COR-L47 (cell line): ENCODE data around the gene DCUN1D1.
"Not testable (repeated sequence)": the region's sequence is repeated elsewhere in the genome, so short reads cannot be mapped to it uniquely, and the experiment has no call there.

ENCODE experiments used
- DNase-seq: peaks from one replicate; lab custom pipeline; 2025; lab: John Stamatoyannopoulos, UW

Gene DCUN1D1

DNA sequence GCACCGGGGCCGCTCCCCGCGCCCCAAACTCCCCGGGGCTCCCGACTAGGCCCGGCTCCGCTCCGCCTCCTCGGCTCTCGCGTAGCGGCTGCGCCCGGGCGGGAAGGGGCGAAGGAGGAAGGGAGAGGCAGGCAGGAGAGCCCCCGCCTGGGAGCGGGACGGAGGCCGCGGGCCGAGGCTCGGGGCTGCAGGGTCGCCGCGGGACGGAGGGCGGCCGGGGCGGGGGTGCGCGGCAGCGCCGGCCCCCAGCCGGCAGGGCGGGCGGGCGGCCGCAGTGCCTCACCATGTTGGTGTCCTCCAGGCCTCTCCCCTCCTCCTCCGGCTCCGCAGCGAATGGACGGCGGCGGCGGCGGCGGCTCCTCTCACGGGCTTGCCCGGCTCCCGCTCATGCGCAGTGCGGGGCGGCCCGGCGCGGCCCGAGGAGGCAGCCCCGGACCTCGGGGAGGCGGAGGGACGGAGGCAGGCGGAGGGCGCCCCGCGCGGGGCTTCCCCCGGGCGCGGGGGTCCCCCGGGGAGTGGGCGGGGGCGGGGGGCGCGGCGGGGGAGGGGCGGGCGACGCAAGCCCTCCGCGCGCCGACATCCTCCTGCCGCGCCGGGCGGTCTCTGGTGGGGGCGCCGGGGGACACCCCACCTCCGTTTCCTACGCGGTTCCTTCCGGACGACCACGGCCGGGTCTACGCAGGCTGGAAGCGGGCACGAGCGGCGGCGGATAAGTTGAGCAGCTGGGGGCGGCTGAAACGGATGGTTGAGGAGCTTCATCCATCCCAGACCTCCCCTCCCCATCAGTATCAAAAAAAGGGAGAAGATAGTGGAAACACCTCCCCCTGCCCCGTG, at the start of gene DCUN1D1:
Gene DCUN1D1, minus strand, starts transcription at position 335 of the 834 bp plus-strand sequence. Its CDS starts 49 bp downstream, at position 286.
- DNase-seq = peak; percentile 89

DNA sequence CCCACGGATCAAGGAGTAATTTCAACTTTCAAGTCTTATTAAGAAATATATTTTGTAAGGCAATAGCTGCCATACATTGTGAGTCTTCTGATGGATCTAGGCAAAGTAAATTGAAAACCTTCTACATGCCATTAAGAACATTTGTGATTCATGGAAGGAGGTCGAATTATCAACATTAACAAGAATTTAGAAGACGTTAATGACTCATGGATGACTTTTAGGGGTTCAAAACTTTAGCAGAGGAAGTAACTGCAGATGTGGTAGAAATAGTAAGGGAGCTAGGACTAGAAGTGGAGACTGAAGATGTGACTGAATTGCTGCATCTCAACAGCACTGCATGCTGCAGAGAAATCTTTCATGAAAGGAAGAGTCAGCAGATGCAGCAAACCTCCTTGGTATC, 48.1 kb upstream of the DCUN1D1 start:
- no peak for DNase-seq

DNA sequence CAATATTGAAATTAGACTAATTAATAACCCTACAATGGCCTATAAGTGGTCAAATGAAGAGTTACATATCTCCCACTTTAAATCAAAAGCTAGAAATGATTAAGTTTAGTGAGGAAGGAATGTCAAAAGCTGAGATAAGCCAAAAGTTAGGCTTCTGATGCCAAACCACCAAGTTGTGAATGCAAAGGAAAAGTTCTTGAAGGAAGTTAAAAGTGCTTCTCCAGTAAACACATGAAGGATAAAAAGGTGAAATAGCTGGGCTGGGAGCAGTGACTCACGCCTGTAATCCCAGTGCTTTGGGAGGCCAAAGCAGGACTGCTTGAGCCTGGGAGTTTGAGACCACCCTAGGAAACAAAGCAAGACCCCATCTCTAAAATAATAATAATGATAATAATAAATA, 46.9 kb upstream of the DCUN1D1 start:
- DNase-seq = no peak

DNA sequence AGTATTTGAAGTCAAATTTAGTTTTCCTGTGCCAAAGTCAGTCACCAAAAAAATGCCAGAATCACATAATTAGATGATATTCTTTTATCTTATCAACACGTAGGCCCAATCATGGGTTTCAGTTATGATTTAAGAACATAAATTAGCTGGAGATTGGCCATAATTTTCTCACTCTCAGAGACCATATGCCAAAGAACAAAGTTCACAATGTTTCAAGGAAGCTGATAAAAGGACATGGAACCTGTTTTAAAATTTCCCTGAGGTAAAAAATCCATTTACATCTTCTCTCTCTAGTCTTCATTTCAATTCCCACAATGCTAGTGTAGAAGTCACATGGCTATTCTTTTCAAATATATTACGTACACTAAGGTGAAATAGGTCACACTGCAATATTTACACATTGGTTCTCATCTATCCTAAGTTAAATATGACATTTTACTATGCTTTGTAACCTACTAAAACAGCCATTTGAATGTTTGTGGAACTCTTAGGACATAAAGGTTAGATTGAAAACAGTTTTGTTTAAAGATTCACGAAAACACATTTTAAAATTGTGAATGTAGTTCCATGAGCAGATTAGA, 42.7 kb upstream of the DCUN1D1 start:
- no peak for DNase-seq

DNA sequence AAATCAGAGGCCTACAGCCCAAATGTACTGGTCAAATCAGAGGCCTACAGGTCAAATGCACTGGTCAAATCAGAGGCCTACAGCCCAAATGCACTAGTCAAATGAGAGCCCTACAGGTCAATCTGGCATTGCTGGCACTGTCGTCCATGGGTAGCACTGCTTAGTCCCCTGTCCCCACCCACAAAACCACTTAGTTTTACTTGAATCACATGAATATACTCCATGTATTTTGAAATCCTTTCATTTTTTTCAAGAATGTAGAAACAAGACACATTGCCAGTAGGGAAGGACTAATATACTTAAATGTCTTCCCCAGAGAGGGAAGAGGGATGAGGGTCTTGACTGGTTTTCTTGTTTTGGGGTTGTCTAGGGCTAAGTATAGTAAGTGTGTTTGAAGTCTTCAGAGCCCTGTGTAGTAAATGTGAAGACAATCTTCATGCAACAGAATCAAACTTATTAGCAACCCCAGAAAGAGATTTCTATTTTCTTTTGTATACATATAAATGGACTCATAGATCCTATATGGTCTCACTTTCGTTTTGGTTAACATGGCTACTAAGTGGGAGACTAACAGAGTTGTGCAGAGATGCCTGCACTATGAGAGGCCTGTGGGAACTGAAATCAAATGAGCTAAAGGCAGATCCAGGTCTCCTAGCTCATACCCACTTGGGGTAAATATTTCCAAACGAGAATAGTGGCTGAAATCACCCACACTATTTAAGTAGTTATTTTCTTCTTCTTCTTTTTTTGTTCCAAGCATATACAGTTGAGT, 38.3 kb upstream of the DCUN1D1 start:
- no peak for DNase-seq

DNA sequence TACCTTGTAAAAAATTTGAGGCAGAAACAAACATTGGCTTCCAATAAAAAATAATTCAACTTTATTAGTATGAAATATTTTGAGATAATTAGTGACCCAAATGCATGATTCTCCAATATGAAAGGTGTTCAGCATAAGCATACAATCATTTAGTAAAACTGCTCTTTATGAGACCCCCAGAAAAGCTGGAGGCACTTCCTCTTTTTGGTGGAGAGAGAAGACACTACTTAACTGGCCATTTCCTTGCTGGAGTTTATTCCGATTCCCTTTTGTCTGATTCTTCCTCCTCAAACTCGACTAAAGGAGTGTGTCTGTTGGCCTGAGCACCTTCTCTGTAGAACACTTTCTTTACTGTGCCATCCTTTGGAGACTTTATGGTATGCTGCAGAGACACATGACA, 34.8 kb upstream of the DCUN1D1 start:
- no peak for DNase-seq

DNA sequence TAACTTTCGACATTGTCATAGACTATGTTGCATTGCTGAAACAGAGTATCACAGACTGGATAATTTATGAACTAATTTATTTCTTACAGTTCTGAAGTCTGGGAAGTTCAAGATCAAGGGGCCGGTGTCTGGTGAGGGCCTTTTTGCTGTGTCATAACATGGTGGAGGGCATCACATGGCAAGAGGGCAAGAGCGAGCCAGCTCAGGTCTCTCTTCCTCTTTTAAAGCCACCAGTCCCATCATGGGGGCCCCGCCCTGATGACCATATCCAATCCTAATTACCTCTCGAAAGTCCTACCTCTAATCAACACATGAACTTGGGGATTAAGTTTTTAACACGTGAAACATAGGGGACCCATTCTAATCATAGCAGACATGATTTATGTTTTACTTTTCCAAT, 33.5 kb upstream of the DCUN1D1 start:
- DNase-seq = no peak

DNA sequence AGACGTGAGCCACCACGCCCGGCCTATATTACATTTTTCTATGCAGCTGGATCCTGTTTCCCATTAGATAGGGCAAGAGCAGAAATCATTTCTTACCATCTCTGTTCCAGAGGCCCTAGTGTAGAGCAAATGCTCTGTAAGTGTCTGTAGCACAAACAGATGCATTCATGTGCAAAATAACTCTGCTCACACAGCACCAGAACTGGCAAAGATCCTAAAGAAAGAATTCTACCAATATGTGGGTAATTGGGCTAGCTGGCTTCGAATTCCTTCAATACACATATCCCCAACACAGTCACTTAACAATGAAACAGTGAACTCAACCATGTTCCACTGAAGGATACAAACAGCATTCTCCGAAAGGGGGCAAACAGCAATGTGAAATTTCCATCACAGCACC, 32.7 kb upstream of the DCUN1D1 start:
- no peak for DNase-seq

DNA sequence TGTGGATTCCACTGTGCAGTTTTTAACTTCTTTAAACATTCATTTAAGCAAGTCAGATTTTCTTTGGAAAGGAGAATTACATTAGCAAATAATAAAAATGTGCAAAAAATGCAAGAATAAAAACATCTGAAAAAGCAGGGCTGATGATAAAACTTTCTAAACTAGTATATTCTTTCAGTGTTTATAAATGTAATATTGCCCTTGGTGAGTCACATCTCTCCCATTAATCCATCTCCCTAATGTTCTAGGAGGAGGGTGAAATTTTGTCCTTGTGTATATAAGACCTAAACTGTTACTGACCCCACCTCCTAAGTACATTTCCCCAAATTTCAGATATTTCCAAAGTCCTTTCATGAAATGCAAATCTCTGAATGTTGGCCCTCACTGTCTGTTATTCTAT, 28.5 kb upstream of the DCUN1D1 start:
- DNase-seq = no peak

DNA sequence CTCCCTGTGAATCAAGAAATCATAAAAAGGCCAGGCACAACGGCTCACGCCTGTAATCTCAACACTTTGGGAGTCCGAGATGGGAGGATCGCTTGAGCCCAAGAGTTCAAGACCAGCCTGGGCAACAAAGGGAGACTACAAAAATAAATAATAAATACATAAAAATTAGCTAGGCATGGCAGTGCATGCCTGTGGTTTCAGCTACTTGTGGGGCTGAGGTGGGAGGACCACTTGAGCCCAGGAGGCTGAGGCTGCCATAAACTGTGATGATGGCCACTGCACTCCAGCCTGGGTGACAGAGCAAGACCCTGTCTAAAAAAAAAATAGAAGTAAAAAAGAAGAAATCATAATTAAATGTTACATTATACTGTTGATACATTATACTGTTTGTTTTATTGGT, 28.0 kb upstream of the DCUN1D1 start:
- DNase-seq = no peak

DNA sequence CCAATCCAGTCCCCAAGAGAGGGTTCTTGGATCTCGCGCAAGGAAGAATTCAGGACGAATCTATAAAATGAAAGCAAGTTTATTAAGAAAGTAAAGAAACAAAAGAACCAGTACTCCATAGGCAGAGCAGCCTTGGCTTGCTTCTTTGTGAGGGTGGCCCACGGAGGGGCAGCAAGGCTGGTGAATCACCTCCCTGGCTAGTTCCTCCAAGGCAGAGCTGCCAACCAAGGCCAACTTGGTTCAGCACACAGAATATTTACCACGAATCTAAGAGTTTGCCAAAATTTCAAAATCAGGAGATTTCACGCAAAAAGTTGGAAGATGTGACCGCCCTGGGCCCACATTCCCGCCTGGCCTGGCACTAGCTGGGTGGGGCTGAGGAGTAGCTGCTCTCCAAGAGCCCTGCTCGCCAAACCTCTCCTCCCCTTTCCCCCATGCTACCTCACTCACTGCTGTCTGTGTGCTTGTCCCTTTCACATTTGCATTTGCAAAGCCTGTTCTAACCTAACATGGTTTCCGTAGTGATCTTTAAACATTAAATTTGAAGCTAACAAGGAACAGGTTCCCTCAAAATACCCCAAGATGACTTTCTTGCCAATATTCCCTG, 26.2 kb upstream of the DCUN1D1 start:
- DNase-seq = no peak

DNA sequence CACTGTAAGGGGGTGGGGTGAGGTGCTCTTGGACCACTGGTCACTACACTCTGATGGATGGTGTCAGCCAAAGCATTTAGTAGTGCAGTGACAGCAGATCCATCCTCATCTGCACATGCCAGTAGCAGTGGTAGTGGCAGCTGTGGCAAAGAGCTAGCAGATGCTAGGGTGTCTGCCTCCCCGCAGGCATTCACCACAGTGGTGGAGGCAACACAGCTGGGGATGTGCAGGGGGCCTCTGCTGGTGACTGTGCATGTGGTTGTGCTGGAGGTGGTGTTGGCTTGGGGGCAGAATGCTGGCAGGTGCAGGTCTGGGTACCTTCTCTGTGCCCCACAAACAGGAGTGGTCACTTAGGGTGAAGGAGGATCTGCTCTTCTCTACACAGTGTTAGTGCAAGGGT, 19.4 kb upstream of the DCUN1D1 start:
- DNase-seq = no peak

DNA sequence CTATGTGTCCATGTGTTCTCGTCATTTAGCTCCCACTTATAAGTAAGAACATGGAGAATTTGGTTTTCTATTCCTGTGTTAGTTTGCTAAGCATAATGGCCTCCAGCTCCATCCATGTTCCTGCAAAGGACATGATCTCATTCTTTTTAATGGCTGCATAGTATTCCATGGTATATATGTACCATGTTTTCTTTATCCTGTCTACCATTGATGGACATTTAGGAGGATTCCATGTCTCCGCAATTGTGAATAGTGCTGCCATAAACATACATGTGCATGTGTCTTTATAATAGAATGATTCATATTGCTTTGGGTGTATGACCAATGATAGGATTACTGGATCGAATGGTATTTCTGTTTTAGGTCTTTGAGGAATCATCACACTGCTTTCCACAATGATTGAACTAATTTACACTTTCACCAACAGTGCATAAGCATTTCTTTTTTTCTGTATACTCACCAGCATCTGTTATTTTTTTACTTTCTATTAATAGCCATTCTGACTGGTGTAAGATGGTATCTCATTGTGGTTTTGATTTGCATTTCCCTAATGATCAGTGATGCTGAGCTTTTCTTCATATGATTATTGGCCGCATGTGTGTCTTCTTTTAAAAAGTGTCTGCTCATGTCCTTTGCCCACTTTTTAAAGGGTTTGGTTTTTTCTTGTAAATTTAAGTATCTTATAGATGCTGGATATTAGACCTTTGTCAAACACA, 13.3 kb upstream of the DCUN1D1 start:
- not testable (repeated sequence) for DNase-seq

DNA sequence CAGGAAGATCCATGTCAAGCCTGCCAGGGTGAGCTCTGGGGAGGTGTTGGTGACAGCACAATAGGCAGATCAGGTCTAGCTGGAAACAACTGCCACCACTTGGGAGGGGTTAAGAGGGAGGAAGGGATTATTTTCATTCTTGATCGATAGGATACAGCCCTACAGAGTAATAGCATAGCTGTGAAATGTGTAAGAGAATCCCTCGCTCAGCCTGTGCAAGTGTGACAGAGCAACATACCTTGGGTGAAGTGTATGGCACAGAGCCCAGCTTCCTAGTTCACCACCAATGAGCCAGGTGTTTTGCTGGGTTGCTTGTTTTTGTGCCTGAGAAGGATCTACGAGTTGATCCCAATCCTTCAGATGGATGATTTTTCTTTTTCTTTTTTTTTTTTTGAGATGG, 9.2 kb upstream of the DCUN1D1 start:
- no peak for DNase-seq

DNA sequence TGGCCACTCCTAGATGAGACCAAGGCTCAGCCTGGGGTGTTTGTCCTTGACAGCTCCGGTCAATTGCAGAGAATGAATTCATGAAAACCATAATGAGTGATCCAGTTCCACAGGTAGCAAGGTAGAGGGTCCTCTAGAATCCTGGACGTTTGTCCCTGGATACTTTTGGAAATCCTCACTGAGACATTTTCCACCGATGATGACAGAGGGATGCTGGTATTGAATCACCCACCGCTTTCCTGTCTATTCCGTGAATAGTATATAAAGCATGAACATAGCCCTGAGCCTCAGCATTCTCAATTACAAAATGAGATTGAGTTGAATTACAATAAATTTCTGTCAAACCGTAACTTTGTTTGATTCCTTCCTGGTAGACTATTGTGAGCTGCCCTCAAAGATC, 5.7 kb upstream of the DCUN1D1 start:
- DNase-seq = no peak

DNA sequence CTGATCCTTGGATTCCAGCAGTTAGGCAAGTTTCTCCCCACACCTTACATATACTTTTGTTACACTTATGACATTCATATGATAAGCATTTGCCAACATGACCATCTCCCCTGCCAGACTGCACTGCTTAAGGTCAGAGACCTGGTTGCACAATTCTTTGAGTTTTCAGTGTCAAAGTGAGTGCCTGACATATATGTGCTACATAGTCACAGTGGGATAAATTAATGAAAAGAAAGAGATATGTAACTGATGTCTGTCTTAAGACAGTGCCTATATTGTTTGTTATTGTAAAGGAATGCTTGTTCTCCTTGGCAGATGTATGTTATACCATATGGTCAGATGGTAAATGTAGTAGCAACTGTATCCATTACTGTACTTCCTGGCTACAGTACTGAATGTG, 3.5 kb upstream of the DCUN1D1 start:
- no peak for DNase-seq

DNA sequence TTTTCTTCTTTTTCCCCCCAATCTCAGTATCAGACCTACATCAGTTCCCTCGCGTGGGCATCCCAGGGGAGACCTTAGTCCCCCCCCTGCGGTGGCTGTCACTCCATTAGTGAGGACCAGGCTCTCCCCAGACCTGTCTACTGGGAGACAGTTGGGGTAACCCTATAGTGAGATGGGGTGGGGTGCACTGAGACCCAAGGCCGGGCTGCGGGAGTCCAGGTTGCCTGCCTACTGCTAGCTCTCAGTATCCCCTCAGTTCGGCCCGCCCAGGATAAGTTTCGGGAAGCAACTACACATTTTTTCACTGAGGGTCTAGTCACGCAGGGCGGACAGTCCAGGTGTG, 671 bp upstream of the DCUN1D1 start:
- DNase-seq = no peak

DNA sequence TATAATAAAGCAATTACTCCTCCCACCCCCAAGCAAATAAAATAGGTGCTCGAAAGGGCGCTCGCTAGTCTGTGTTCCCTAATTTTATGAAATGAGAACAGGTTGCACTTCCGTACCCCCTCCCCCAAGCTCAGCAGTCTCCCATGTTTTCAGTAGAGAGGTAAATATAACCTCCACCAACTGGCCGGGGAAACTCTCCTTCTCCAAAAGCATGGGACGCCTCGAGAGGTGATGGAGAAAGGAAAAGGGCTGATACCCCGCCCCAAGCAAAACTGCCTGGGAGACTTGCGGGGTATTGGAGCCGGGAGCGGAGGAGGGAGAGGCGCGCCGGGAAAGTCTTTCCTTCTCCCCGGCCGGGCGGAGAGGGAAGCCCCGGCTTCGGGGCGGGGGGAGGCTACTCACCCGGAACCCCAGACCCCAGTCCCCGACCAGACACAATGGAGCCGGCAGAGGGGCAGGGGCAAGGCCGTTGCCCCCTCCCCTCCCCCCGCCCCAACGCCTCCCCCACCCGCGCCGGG, 605 bp downstream of the DCUN1D1 start:
- peak; percentile 47 for DNase-seq

DNA sequence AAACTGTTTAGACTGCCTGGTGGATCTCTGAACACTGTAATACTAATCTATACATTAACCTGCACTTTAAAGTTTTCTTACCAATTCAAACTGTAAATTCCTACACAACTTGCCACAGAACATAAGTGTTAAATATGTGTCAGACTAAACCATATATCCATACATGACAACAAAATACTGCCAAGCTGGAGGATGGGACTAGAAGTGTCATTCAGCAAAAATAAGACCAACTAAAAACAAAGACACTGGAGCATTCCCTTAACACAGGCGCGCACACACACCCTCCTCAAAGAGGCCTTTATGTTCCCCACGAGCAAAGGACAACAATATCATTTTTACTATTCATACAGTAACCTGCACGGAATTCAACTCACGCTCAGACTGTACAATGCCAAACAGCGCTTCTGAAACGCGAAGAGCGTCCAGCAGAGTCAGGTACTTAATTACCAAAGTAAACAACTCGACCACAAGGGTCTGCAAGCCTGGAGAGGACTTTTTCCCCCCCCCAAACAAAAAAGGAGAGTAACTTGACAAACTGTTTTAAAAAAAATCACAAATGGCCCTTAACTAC, 1.1 kb downstream of the DCUN1D1 start:
- peak; percentile 47 for DNase-seq

DNA sequence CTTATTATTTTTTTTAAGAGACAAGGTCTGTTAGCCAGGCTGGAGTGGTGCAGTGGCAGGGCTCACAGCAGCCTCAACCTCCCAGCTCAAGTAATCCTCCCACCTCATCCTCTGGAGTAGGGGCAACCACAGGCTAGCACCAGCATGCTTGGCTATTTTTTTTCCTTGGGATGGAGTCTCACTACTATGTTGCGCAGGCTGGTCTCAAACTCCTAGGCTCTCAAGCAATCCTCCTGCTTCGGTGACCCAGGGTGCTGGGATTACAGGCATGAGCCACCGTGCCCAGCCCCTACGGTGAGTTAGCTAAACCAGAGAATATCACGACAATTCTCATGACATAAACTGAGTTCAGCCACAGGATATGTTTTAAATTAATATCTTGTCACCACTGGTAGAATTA, 2.0 kb downstream of the DCUN1D1 start:
- no peak for DNase-seq

DNA sequence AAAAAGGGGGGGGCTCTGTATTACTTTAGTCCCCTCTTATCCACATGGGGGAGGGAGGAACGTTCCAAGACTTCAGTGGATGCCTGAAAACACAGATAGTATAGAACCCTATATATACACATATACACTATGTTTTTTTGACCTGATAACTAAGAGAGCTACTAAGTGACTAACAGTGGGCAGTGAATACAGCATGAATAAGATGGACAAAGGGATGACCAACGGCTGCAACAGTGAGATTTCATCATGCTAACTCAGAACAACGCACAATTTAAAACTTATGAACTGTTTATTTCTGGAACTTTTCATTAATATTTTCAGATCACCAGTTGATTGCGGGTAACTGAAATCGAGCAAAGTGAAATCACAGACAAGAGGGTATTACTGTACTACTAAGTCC, 7.3 kb downstream of the DCUN1D1 start:
- DNase-seq = no peak

DNA sequence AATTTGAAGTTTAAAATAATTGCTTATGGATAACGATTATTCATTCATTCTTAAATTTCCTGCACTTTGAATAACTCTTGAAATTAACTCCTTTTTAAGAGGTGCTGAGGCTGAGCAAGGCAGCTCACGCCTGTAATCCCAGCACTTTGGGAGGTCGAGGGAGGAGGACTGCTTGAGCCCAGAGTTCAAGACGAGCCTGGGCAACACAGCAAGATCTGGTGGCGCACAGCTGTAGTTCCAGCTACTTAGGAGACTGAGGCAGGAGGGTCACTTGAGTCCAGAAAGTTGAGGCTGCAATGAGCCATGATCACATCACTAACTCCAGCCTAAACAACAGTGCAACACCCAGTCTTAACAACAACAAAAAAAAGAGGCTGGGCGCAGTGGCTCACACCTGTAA, 8.0 kb downstream of the DCUN1D1 start:
- no peak for DNase-seq
